Keratinocyte (primary cell): ENCODE results near the gene NFKBIL1. TPM values are rescaled to one million over a fixed set of nuclear protein-coding genes. Genes with fewer than 3 reads are reported as not detected.

Experiments
- DNase-seq: peaks from one replicate; pipeline ENCODE4 v3.0.0-alpha.2; 2011; ENCODE audit warnings: low read depth, missing footprints, low spot score
- FAIRE-seq: peaks from 2 replicates; lab custom pipeline; 2011; peaks lifted over from hg19 to GRCh38; lab: Jason Lieb, UNC
- H2AFZ ChIP-seq: 2 replicates; pipeline ENCODE4 v1.6.0; 2012; ENCODE audit warnings: low read length, control low read depth, inconsistent platforms; ENCODE audit not compliant: control insufficient read depth
- H3K27ac ChIP-seq: 2 replicates; pipeline ENCODE4 v1.5.1; 2011; ENCODE audit warnings: low read length; ENCODE audit not compliant: control insufficient read depth, insufficient read depth
- H3K27me3 ChIP-seq: 3 replicates; pipeline ENCODE4 v1.6.0; 2011; ENCODE audit warnings: low read length; ENCODE audit not compliant: control insufficient read depth, insufficient read depth; ENCODE audit errors: extremely low read depth
- H3K36me3 ChIP-seq, 2 experiments: 2 replicates in 1 of 2; 3 replicates in 1 of 2; pipeline ENCODE4 v1.5.1; 2011; ENCODE audit warnings: low read length in 2 of 2, mild to moderate bottlenecking in 1 of 2; ENCODE audit not compliant: control insufficient read depth in 2 of 2, insufficient read depth in 2 of 2; ENCODE audit errors: extremely low read depth in 1 of 2
- H3K4me1 ChIP-seq: 3 replicates; pipeline ENCODE4 v1.5.1; 2011; ENCODE audit warnings: low read length; ENCODE audit not compliant: control insufficient read depth, insufficient read depth; ENCODE audit errors: extremely low read depth
- H3K4me2 ChIP-seq: 3 replicates; pipeline ENCODE4 v1.6.0; 2011; ENCODE audit warnings: low read depth, low read length; ENCODE audit not compliant: control insufficient read depth, insufficient read depth; ENCODE audit errors: extremely low read depth
- H3K4me3 ChIP-seq, 3 experiments: fragments of 200-600 bp in 1 of 3; sonication (generic) in 1 of 3; 2 replicates in 2 of 3; 3 replicates in 1 of 3; pipeline ENCODE4 v1.5.1; 2011 to 2016; ENCODE audit warnings: low read length in 3 of 3, mild to moderate bottlenecking in 3 of 3, control low read depth in 2 of 3, inconsistent platforms in 1 of 3, low read depth in 1 of 3, mixed read lengths in 1 of 3, mixed run types in 1 of 3, moderate library complexity in 1 of 3; ENCODE audit not compliant: control insufficient read depth in 2 of 3, insufficient read depth in 2 of 3; ENCODE audit errors: extremely low read depth in 1 of 3
- H3K79me2 ChIP-seq: 2 replicates; pipeline ENCODE4 v1.6.0; 2012; ENCODE audit warnings: low read length; ENCODE audit not compliant: control insufficient read depth, insufficient read depth
- H3K9ac ChIP-seq: 3 replicates; pipeline ENCODE4 v1.6.0; 2011; ENCODE audit warnings: low read length; ENCODE audit not compliant: control insufficient read depth, insufficient read depth; ENCODE audit errors: extremely low read depth
- H3K9me1 ChIP-seq: 3 replicates; pipeline ENCODE4 v1.6.0; 2011; ENCODE audit warnings: low read length; ENCODE audit not compliant: control insufficient read depth, insufficient read depth; ENCODE audit errors: extremely low read depth
- H3K9me3 ChIP-seq: 2 replicates; pipeline ENCODE4 v1.5.1; 2012; ENCODE audit warnings: low read depth, low read length; ENCODE audit not compliant: control insufficient read depth
- H4K20me1 ChIP-seq: 3 replicates; pipeline ENCODE4 v1.6.0; 2011; ENCODE audit warnings: low read length; ENCODE audit not compliant: control insufficient read depth, insufficient read depth; ENCODE audit errors: extremely low read depth
- CTCF ChIP-seq, 3 experiments: IDR thresholded peaks in 1 of 3; conservative IDR thresholded peaks in 1 of 3; optimal IDR thresholded peaks in 1 of 3; 2 replicates in 2 of 3; 3 replicates in 1 of 3; pipeline versions ENCODE3 to v1.5.1; 2011; ENCODE audit warnings: low read length in 3 of 3, mild to moderate bottlenecking in 3 of 3, moderate library complexity in 2 of 3, control low read depth in 1 of 3, inconsistent platforms in 1 of 3; ENCODE audit not compliant: insufficient read depth in 2 of 3; ENCODE audit errors: extremely low read depth in 1 of 3
- EZH2 ChIP-seq: IDR thresholded peaks from one replicate; pipeline ENCODE4 v1.6.1; 2012; ENCODE audit warnings: inconsistent platforms, mild to moderate bottlenecking, low read length, moderate library complexity
- dilution Hi-C: fragments of 300-500 bp; cut with MboI; formaldehyde crosslinking; loops from one replicate; pipeline ENCODE4 v1.7.0; 2020; ENCODE audit warnings: low sequenced_read_pairs; ENCODE audit not compliant: extremely low pct_ligation_motif_present
- polyA plus RNA-seq, 5 experiments: library from polyadenylated mRNA; depleted of rRNA in 3 of 5; stranded (reverse) in 3 of 5; stranded (forward) in 1 of 5; unstranded in 1 of 5; fragments of >200 nt; gene quantifications; 1 replicate in 1 of 5; 2 replicates in 3 of 5; 3 replicates in 1 of 5; pipeline versions ENCODE4 v1.2.1 to v1.2.3, GENCODE V29; 2011 to 2012; ENCODE audit warnings: missing spikeins in 2 of 5, low read depth in 1 of 5, low replicate concordance in 1 of 5

NFKBIL1 gene
- polyA plus RNA-seq, 1 donor (not counting 4 experiments of a cell fraction or from before 2014, with no cell fraction given): 4.8 TPM

DNA sequence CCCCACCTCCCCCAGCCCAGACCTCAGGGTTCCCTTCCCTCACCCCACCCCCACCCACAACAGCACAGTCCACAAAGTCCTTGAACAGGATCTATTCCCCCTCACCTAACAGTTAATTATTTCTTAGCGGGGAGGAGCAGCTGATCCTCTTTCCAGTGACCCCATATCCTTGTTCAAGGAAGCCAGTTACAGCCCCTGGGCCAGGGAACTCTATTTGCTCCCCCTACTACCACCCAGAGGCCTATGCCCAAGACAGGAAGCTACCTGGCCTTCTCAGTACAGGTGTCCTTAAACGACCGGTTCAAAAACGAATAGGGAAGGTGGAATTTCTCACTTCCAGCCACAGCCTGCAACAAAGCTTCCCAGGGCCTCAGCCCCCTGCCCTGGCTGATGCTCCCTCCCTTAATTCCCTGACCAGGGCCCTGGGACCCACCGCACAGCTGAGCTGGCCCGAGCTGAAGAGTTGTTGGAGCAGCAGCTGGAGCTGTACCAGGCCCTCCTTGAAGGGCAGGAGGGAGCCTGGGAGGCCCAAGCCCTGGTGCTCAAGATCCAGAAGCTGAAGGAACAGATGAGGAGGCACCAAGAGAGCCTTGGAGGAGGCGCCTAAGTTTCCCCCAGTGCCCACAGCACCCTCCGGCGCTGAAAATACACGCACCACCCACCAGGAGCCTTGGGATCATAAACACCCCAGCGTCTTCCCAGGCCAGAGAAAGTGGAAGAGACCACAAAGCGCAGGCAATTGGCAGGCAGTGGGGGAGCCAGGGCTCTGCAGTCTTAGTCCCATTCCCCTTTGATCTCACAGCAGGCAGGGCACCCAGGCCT lies 17.9 kb upstream of the NFKBIL1 start:
- Histone ChIP-seq H3K9me1 (no peaks in the 10 kb centered on the region), H3K9ac (no peak overlapping the region), H4K20me1 (peaks cover 14% of the 10 kb centered on the region), H2AFZ (no peak overlapping the region), H3K36me3 (peaks cover 29 to 34% of the 10 kb centered on the region in 2 experiments), H3K27ac (no peak overlapping the region), H3K27me3 (no peaks in the 10 kb centered on the region), H3K79me2 (peaks cover 10% of the 10 kb centered on the region), H3K4me3 (no peak overlapping the region), H3K4me1 (peaks cover 7% of the 10 kb centered on the region), H3K9me3 (no peaks in the 10 kb centered on the region), H3K4me2 (no peak overlapping the region)
- dilution Hi-C loops: no loop called here
- DNase-seq (no peak), FAIRE-seq (no peak)
- TF ChIP-seq EZH2 (no peak), CTCF (optimal IDR thresholded peaks at IDR 0.05 in 1 of 3, IDR thresholded peaks at IDR 0.05 in 1 of 3, conservative IDR thresholded peaks at IDR 0.05 in 1 of 3; ENCODE audit: extremely low read depth in 1 of 3, insufficient read depth in 2 of 3, low read length in 3 of 3) (no peak)

GRCh38 chr6:31530659-31531058 lies 16.7 kb upstream of the NFKBIL1 start:
- H3K4me2 ChIP-seq: no peak overlapping the region
- DNase-seq (no peak), FAIRE-seq (no peak)
- peaks cover 21% of the 10 kb centered on the region for H4K20me1 ChIP-seq
- H3K27me3 ChIP-seq: no peaks in the 10 kb centered on the region
- peaks cover 6% of the 10 kb centered on the region for H3K4me1 ChIP-seq
- H3K79me2 ChIP-seq: peaks cover 20% of the 10 kb centered on the region
- dilution Hi-C loops: no loop called here
- TF ChIP-seq EZH2: no peak
- no peak for TF ChIP-seq CTCF (optimal IDR thresholded peaks at IDR 0.05 in 1 of 3, IDR thresholded peaks at IDR 0.05 in 1 of 3, conservative IDR thresholded peaks at IDR 0.05 in 1 of 3; ENCODE audit: extremely low read depth in 1 of 3, insufficient read depth in 2 of 3, low read length in 3 of 3)
- H3K4me3 ChIP-seq: no peak overlapping the region
- no peak overlapping the region for H3K27ac ChIP-seq
- peaks cover 41 to 44% of the 10 kb centered on the region in 2 experiments for H3K36me3 ChIP-seq
- no peak overlapping the region for H3K9ac ChIP-seq
- no peaks in the 10 kb centered on the region for H3K9me1 ChIP-seq
- no peaks in the 10 kb centered on the region for H3K9me3 ChIP-seq
- H2AFZ ChIP-seq: no peak overlapping the region
